ENCODE results near the gene C4BPB. TPM values are rescaled to one million over a fixed set of nuclear protein-coding genes. Genes with fewer than 3 reads are reported as not detected.

The C4BPB gene
- polyA plus RNA-seq, 3 donors: 0.89 to 3.0 (median 1.7) TPM

GRCh38 chr1:207058252-207058651 lies 30.4 kb upstream of the C4BPB start:
- no peak overlapping the region for H3K27ac ChIP-seq (ENCODE audit: low read depth, low read length)
- 79 to 89% (median 88%) methylated on average over 4 of the region's 4 CpGs for WGBS, 3 donors

GRCh38 chr1:207058878-207059867 lies 29.5 kb upstream of the C4BPB start:
- no peak overlapping the region for H3K27ac ChIP-seq (ENCODE audit: low read depth, low read length)
- WGBS, 3 donors: 69 to 88% (median 74%) methylated on average over 6 of the region's 6 CpGs

GRCh38 chr1:207059881-207060280 lies 28.8 kb upstream of the C4BPB start:
- no peak overlapping the region for H3K27ac ChIP-seq (ENCODE audit: low read depth, low read length)
- WGBS, 3 donors: 34 to 75% (median 48%) methylated on average over 4 of the region's 4 CpGs

DNA sequence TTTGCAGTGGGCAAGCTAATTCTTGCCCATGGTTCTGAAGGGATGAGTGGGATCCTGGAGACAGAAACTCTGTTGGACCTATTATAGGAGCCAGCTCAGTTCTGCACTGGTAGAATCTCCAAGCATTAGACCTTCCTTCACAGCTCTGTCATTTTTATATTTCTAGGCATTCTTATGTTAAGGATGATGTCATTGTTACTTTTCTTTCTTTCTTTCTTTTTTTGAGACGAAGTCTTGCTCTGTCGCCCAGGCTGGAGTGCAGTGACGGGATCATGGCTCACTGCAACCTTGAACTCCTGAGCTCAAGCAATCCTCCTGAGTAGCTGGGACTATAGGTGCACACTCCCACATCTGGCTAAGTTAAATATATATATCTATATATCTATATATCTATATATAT lies 28.1 kb upstream of the C4BPB start:
- 81 to 93% (median 86%) methylated on average over 3 of the region's 3 CpGs for WGBS, 3 donors
- no peak overlapping the region for H3K27ac ChIP-seq (ENCODE audit: low read depth, low read length)

- H3K27ac ChIP-seq (ENCODE audit: low read depth, low read length): no peak overlapping the region
- WGBS, 3 donors: 84 to 95% (median 92%) methylated on average over 1 of the region's 1 CpG
Observed at GRCh38 chr1:207062058-207062457, 26.6 kb upstream of the C4BPB start.

GRCh38 chr1:207063014-207063413 lies 25.6 kb upstream of the C4BPB start:
- H3K27ac ChIP-seq (ENCODE audit: low read depth, low read length): no peak overlapping the region
- 94% methylated on average over 5 of the region's 5 CpGs for WGBS, 3 donors

GRCh38 chr1:207064561-207064960 lies 24.1 kb upstream of the C4BPB start:
- no peak overlapping the region for H3K27ac ChIP-seq (ENCODE audit: low read depth, low read length)
- 63 to 92% (median 90%) methylated on average over 8 of the region's 8 CpGs for WGBS, 3 donors

GRCh38 chr1:207067185-207067584 lies 21.5 kb upstream of the C4BPB start:
- no peak overlapping the region for H3K27ac ChIP-seq (ENCODE audit: low read depth, low read length)
- WGBS, 3 donors: 46 to 51% (median 51%) methylated on average over 3 of the region's 3 CpGs

DNA sequence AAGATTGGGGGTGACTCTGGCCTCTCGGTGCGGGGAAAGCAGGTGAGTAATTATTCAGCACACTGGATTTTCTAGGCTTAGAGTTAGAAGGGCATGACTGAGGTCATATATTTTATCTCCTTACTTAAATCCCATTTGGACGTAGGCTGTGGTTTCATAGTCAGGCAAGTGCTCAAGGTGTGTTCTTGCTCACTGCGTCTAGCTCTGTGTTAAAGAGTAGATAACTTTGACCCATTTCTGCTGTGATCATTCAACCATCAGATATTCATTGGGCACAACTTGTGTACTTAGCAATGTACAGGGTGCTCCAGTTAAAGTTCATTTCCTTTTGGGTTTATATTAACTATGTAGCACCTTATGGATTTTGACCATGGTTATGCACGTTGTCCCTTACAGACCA lies 21.0 kb upstream of the C4BPB start:
- no peak overlapping the region for H3K27ac ChIP-seq (ENCODE audit: low read depth, low read length)
- WGBS, 3 donors: 76 to 81% (median 77%) methylated on average over 5 of the region's 5 CpGs

DNA sequence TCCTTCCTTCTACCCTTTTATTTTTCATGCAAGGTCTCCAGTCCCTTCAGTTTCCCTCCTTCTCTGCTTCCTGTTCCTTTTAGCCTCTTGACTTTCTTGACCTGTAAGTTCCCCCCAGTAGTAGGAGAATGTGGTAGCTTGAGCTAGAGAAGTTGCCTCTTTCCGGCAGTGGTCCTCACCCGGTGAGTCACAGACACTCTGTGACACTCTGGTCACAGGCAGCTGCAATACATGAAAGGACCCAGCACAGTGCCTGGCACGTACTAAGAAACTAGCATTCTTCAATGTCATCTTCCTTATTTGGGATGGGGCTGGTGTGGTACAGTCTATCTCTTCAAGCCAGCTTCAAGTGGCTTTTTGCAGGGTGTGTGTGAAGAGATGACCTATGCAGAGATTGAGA lies 19.6 kb upstream of the C4BPB start:
- H3K27ac ChIP-seq (ENCODE audit: low read depth, low read length): no peak overlapping the region
- 55 to 90% (median 68%) methylated on average over 3 of the region's 3 CpGs for WGBS, 3 donors

GRCh38 chr1:207069858-207070506 lies 18.7 kb upstream of the C4BPB start:
- 86 to 94% (median 86%) methylated on average over 5 of the region's 5 CpGs for WGBS, 3 donors
- no peak overlapping the region for H3K27ac ChIP-seq (ENCODE audit: low read depth, low read length)

DNA sequence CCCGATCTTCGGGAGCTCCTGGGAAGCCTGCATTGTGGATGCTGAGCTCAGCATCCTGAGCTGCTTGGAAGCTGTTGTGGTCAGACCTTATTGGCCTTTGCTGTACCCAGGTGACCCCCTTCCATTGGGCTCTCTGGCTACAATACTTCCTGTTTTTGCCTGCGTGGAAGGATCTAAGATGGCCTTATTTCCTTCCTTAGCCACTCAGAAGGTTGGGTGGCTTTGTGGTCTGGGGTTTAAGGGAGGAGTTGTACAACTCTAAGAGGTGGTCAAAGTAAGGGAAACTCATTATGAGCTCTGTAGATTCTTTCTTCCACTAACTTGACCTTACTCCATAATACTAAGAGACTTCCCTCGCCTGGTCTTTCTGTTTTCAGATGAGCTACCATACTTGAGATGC lies 17.8 kb upstream of the C4BPB start:
- WGBS, 3 donors: 66 to 85% (median 74%) methylated on average over 4 of the region's 4 CpGs
- no peak overlapping the region for H3K27ac ChIP-seq (ENCODE audit: low read depth, low read length)

DNA sequence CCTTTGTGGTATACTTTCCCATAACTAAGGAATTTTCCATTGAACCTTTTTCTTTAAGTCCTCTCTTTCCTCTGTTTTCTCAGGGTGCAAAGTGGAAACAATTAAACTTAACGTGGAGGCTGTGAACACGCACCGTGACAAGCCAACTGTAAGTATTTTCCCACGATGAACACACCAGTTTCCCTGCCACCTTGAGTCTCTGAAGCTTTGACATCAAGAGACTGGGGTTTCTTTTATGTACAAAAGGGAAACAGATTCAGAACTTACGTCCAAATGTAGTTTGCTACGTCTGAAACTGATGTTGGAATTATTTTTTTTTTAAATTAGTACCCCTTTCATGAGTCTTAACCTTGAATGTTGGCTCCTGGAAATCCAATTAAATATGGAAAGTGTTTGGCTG lies 17.2 kb upstream of the C4BPB start:
- no peak overlapping the region for H3K27ac ChIP-seq (ENCODE audit: low read depth, low read length)
- WGBS, 3 donors: 87 to 91% (median 88%) methylated on average over 6 of the region's 6 CpGs

- 53 to 87% (median 56%) methylated on average over 8 of the region's 8 CpGs for WGBS, 3 donors
- no peak overlapping the region for H3K27ac ChIP-seq (ENCODE audit: low read depth, low read length)
Observed at GRCh38 chr1:207072233-207072632, 16.4 kb upstream of the C4BPB start.

DNA sequence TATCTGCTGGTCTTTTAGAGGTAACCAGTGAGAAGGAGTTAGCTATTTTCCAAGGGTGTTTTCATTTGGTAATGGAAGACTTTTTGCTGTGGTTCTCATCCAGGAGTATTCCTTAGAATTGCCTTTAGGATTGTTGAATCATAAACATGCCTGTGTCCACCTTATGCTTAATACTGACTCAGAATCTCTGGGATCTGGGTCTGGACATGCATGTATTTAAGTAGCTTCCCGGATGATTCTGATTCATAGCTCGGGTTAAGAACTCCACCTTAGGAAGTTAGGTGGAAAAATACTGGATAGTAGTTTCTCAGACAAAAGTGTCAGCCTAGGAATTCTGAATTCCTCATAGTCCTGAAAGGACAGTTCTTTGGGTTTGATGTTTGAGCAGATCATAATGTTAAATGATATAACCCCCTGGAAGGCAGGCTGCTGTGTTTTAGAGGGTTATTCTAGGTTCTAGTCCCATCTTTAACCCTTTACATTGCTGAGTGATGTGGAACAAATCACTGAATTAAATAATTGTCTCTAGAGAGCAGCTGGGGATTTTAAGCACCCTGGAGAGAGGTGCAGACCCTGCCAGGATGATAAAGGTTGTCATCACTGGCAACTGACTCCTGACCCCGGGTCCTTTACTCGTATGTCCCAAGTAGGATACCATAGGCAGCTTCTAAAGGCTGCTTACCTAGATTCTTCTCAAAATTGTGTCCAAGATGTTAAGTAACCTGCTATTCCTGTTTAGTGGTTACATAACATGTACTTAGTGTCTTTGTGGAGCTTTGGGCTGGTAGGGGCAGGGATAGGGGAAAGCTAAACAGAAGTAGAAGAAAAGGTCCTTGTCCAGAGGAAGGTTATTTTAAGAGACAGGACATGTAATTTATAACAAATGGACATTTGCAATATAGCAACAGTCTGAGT lies 14.5 kb upstream of the C4BPB start:
- no peak overlapping the region for H3K27ac ChIP-seq (ENCODE audit: low read depth, low read length)
- WGBS, 3 donors: 71 to 82% (median 79%) methylated on average over 4 of the region's 4 CpGs

DNA sequence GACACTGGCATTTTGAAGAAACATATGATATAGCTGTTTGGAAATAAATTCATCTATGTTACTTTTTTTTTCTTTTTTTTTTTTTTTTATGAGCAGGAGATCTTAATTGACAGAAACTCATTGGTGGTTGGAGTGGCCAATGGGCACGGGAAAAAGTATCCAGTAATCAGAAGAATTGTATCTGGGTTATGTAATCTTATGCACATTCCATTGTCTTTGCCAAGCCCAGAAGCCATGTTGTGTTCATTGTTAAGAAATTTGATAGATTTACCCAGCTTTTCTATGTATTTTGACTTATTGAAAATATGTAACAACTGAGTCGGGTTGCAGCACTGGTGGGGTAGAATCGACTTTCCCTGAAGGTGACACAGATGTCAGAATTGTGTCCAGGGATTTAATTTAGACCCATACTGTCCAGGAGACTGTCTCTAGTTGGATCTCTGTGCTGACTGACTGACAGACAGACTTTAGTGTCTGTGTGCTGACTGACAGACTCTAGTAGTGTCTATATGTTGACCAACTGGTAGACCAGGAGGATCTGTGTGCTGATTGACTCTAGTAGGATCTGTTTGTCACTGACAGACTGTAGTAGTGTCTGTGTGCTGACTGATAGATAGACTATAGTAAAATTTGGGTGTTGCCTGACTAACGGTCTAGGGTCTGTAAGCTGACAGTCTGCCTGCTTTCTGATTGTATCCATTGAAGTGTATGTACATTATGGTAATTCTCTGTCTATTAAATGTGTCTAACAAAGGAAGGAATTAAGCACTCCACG lies 12.3 kb upstream of the C4BPB start:
- H3K27ac ChIP-seq (ENCODE audit: low read depth, low read length): no peak overlapping the region
- WGBS, 3 donors: 66 to 74% (median 71%) methylated on average over 5 of the region's 5 CpGs

DNA sequence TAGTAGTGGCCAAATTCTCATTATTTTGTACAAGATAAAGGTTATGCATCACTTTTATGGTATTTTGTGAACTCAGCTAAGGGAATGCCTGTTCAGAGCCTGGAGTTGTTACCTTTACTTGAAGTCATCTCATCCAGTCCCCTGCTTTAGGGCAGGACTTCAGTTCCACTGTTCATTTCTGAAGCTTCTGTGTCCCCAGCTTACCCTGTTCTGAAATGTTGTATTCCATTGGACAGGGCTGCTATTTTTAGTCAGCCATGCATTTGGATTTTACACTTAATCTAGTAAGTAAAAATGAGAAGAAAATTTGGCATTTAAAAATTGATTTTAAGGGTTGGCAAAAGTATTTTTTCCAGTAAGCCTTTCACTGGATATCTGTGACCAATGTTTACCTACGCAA lies 11.6 kb upstream of the C4BPB start:
- H3K27ac ChIP-seq (ENCODE audit: low read depth, low read length): no peak overlapping the region
- 95% methylated on average over 1 of the region's 1 CpG for WGBS, 3 donors

Measured in adipose tissue (tissue), 3 donors.